HEK293 (cell line): ENCODE data around the gene MATN3.

ENCODE experiments used
- CTCF ChIA-PET: fragments of 350-600 bp; formaldehyde crosslinking; extraction: SDS; loops from one replicate; lab custom pipeline; 2021; ENCODE audit warnings: antibody characterized with exemption; lab: Yijun Ruan, JAX
- POLR2A ChIA-PET: fragments of 300-600 bp; formaldehyde crosslinking; extraction: SDS; loops from one replicate; lab custom pipeline; 2020; ENCODE audit warnings: antibody characterized with exemption, inconsistent platforms; lab: Yijun Ruan, JAX
- H3K27ac ChIP-seq: fragments of 200-500 bp; sonication (Bioruptor generic); 2 replicates; pipeline ENCODE4 v1.5.1; 2014; ENCODE audit warnings: low read depth, low read length, control low read depth, inconsistent platforms; ENCODE audit errors: extremely low read depth
- H3K36me3 ChIP-seq, 2 experiments: fragments of 200-500 bp in 1 of 2; sonication (Bioruptor generic) in 1 of 2; 1 replicate in 1 of 2; 2 replicates in 1 of 2; pipeline ENCODE4 v1.5.1; 2014 to 2017; ENCODE audit warnings: inconsistent platforms in 2 of 2, low read length in 2 of 2; ENCODE audit not compliant: control insufficient read depth in 2 of 2, insufficient read depth in 1 of 2
- H3K4me1 ChIP-seq: fragments of 200-500 bp; sonication (Bioruptor generic); 2 replicates; pipeline ENCODE4 v1.5.1; 2014; ENCODE audit warnings: mild to moderate bottlenecking, low read length, inconsistent platforms; ENCODE audit not compliant: control insufficient read depth, insufficient read depth
- H3K4me3 ChIP-seq: 2 replicates; pipeline ENCODE4 v1.5.1; 2011; ENCODE audit warnings: low read depth, mild to moderate bottlenecking, control low read depth, low read length, moderate library complexity
- H3K9me3 ChIP-seq: fragments of 200-500 bp; sonication (Bioruptor generic); 2 replicates; pipeline ENCODE4 v1.5.1; 2014; ENCODE audit warnings: low read depth, low read length, inconsistent platforms; ENCODE audit not compliant: control insufficient read depth, insufficient read depth
- HOXC10 ChIP-seq: sonication (generic); formaldehyde crosslinking; IDR thresholded peaks from 2 replicates; pipeline ENCODE4 v1.8.1; 2023; ENCODE audit warnings: mild to moderate bottlenecking, missing genetic modification reagents
- SCRT2 ChIP-seq: fragments of 450-650 bp; formaldehyde crosslinking; IDR thresholded peaks from 2 replicates; pipeline ENCODE4 v1.5.1; 2016; ENCODE audit warnings: missing biosample characterization, missing genetic modification characterization
- SETDB1 ChIP-seq: IDR thresholded peaks from one replicate; pipeline ENCODE4 v1.6.1; 2017; ENCODE audit warnings: mild to moderate bottlenecking, low read length, moderate library complexity, mixed read lengths; ENCODE audit not compliant: insufficient read length
- WT1 ChIP-seq: fragments of 450-650 bp; formaldehyde crosslinking; IDR thresholded peaks from 2 replicates; pipeline ENCODE4 v1.5.1; 2016; ENCODE audit warnings: missing biosample characterization, missing genetic modification characterization
- ZEB2 ChIP-seq: fragments of 450-650 bp; formaldehyde crosslinking; IDR thresholded peaks from 2 replicates; pipeline ENCODE4 v1.5.1; 2016; ENCODE audit warnings: missing biosample characterization, missing genetic modification characterization
- ZFP3 ChIP-seq: fragments of 450-650 bp; formaldehyde crosslinking; IDR thresholded peaks from 2 replicates; pipeline ENCODE4 v1.5.1; 2016; ENCODE audit warnings: low read depth, missing biosample characterization, missing genetic modification characterization
- ZFP37 ChIP-seq: fragments of 450-650 bp; formaldehyde crosslinking; IDR thresholded peaks from 2 replicates; pipeline ENCODE4 v1.5.1; 2016; ENCODE audit warnings: missing biosample characterization, missing genetic modification characterization
- ZFP41 ChIP-seq: fragments of 450-650 bp; formaldehyde crosslinking; IDR thresholded peaks from 2 replicates; pipeline ENCODE4 v1.5.1; 2016; ENCODE audit warnings: missing biosample characterization, missing genetic modification characterization, borderline replicate concordance
- ZIC2 ChIP-seq: fragments of 450-650 bp; formaldehyde crosslinking; IDR thresholded peaks from 2 replicates; pipeline ENCODE4 v1.5.1; 2016; ENCODE audit warnings: missing biosample characterization, missing genetic modification characterization
- ZNF223 ChIP-seq: fragments of 450-650 bp; formaldehyde crosslinking; IDR thresholded peaks from 2 replicates; pipeline ENCODE4 v1.5.1; 2016; ENCODE audit warnings: missing biosample characterization, missing genetic modification characterization
- ZNF248 ChIP-seq: fragments of 450-650 bp; formaldehyde crosslinking; IDR thresholded peaks from 2 replicates; pipeline ENCODE4 v1.5.1; 2017; ENCODE audit warnings: missing biosample characterization, missing genetic modification characterization
- ZNF48 ChIP-seq: fragments of 450-650 bp; formaldehyde crosslinking; IDR thresholded peaks from 2 replicates; pipeline ENCODE4 v1.5.1; 2016; ENCODE audit warnings: missing biosample characterization, missing genetic modification characterization
- ZNF501 ChIP-seq: fragments of 450-650 bp; formaldehyde crosslinking; IDR thresholded peaks from 2 replicates; pipeline ENCODE4 v1.5.1; 2016; ENCODE audit warnings: missing biosample characterization, missing genetic modification characterization
- ZNF571 ChIP-seq: fragments of 450-650 bp; formaldehyde crosslinking; IDR thresholded peaks from 2 replicates; pipeline ENCODE4 v1.5.0; 2017; ENCODE audit warnings: missing biosample characterization, missing genetic modification characterization
- ZNF747 ChIP-seq: fragments of 450-650 bp; formaldehyde crosslinking; IDR thresholded peaks from 2 replicates; pipeline ENCODE4 v1.5.1; 2016; ENCODE audit warnings: missing biosample characterization, missing genetic modification characterization
- ZSCAN23 ChIP-seq: fragments of 450-650 bp; formaldehyde crosslinking; IDR thresholded peaks from 2 replicates; pipeline ENCODE4 v1.5.1; 2016; ENCODE audit warnings: missing biosample characterization, missing genetic modification characterization
- TF ChIP-seq, protein P1 (sequence below): fragments of 450-650 bp; formaldehyde crosslinking; IDR thresholded peaks from 2 replicates; pipeline ENCODE4 v1.5.1; 2016; ENCODE audit warnings: missing biosample characterization, missing genetic modification characterization
- TF ChIP-seq, protein P2 (sequence below): fragments of 450-650 bp; formaldehyde crosslinking; IDR thresholded peaks from 2 replicates; pipeline ENCODE4 v1.5.1; 2017; ENCODE audit warnings: missing biosample characterization, missing genetic modification characterization
- TF ChIP-seq, protein P3 (sequence below): fragments of 450-650 bp; formaldehyde crosslinking; IDR thresholded peaks from 2 replicates; pipeline ENCODE4; 2016; ENCODE audit warnings: missing biosample characterization, missing genetic modification characterization

Gene MATN3

DNA sequence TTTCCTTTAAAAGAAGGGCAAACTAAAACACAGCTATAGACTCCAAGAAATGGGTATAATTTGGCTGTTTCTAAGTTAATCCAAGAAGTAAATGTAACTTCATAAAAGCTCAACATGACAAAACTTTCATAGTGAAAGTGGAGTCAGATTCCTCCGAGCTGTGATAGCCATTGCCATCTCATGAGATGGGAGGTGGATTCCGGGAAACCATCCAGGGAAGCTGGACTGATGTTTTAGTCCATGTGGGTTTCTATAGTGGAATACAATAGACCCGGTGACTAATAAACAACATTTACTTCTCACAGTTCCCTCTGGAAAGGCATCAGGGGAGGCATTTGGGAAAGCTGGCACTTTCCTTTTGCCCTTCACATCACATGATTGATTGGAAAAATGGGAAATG lies 49.0 kb upstream of the MATN3 start (continued):
- TF ChIP-seq, protein P1, sequence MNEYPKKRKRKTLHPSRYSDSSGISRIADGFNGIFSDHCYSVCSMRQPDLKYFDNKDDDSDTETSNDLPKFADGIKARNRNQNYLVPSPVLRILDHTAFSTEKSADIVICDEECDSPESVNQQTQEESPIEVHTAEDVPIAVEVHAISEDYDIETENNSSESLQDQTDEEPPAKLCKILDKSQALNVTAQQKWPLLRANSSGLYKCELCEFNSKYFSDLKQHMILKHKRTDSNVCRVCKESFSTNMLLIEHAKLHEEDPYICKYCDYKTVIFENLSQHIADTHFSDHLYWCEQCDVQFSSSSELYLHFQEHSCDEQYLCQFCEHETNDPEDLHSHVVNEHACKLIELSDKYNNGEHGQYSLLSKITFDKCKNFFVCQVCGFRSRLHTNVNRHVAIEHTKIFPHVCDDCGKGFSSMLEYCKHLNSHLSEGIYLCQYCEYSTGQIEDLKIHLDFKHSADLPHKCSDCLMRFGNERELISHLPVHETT (tag by site-specific recombination) = no peak
- TF ChIP-seq ZNF248 (tag by site-specific recombination) (no peak), ZNF571 (tag by site-specific recombination) (no peak), ZFP3 (tag by site-specific recombination) (no peak), ZIC2 (tag by site-specific recombination) (no peak), ZEB2 (tag by site-specific recombination) (no peak), ZFP41 (tag by site-specific recombination) (no peak), HOXC10 (CRISPR knock-in tag) (no peak), WT1 (tag by site-specific recombination) (no peak), ZNF747 (tag by site-specific recombination) (no peak), SETDB1 (no peak), ZFP37 (tag by site-specific recombination) (no peak), ZNF48 (tag by site-specific recombination) (no peak), ZNF501 (tag by site-specific recombination) (no peak), SCRT2 (no peak)
- TF ChIP-seq, protein P2, sequence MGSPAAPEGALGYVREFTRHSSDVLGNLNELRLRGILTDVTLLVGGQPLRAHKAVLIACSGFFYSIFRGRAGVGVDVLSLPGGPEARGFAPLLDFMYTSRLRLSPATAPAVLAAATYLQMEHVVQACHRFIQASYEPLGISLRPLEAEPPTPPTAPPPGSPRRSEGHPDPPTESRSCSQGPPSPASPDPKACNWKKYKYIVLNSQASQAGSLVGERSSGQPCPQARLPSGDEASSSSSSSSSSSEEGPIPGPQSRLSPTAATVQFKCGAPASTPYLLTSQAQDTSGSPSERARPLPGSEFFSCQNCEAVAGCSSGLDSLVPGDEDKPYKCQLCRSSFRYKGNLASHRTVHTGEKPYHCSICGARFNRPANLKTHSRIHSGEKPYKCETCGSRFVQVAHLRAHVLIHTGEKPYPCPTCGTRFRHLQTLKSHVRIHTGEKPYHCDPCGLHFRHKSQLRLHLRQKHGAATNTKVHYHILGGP (tag by site-specific recombination) = no peak

DNA sequence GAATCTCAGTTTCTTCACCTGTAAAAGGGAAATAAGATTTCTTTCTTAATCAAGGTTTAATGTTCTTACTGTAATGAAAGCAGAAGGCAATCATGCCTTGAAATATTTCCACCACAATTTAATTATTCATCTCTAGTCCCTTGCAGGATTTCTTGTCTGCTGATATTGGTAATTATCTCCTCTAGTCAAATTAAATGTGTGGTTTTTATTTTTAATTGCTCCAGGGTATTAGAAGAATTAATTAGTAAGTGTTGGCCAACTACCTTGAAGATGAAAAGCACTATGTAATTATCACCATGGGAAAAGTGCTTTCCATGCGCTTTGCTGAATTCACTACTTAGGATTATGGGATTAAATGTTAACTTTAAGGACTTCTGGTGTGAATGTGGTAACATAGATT lies 47.6 kb upstream of the MATN3 start:
- ChIA-PET POLR2A (no interaction called here), CTCF (interaction anchor here (0.6 kb wide), 1 partner anchor 20 kb away, joined by 3 read pairs; no protein-coding TSS in a partner anchor)
- Histone ChIP-seq H3K4me3 (no peak overlapping the region), H3K36me3 (no peaks in the 10 kb centered on the region), H3K9me3 (no peaks in the 10 kb centered on the region), H3K4me1 (no peaks in the 10 kb centered on the region), H3K27ac (no peak overlapping the region)
- TF ChIP-seq, protein P3, sequence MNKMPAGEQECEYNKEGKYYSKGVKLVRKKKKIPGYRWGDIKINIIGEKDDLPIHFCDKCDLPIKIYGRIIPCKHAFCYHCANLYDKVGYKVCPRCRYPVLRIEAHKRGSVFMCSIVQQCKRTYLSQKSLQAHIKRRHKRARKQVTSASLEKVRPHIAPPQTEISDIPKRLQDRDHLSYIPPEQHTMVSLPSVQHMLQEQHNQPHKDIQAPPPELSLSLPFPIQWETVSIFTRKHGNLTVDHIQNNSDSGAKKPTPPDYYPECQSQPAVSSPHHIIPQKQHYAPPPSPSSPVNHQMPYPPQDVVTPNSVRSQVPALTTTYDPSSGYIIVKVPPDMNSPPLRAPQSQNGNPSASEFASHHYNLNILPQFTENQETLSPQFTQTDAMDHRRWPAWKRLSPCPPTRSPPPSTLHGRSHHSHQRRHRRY (tag by site-specific recombination) = no peak
- TF ChIP-seq ZNF223 = no peak

DNA sequence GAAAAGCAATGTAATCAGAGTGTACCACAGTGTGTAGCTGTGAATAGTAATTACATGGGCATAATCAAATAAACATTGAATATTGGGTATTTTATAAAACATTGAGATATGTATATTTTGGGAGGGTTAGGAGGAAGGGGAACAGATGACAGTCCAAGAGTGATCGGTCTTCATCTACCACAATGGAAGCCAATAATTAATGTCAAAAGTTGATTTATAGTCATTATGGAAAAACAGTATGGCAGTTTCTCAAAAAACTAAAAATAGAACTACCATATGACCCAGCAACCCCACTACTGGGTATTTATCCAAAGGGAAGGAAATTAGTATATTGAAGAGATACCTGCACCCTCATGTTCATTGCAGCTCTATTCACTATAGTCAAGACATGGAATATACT lies 44.8 kb upstream of the MATN3 start:
- no peaks in the 10 kb centered on the region for H3K36me3 ChIP-seq
- ChIA-PET POLR2A (no interaction called here), CTCF (interaction anchor here (1.0 kb wide), 1 partner anchor 42 kb away, joined by 4 read pairs; no protein-coding TSS in a partner anchor)
- no peaks in the 10 kb centered on the region for H3K9me3 ChIP-seq
- H3K4me3 ChIP-seq = no peak overlapping the region
- no peak for TF ChIP-seq ZSCAN23 (tag by site-specific recombination)
- TF ChIP-seq, all 188 proteins: peak for 0
- H3K27ac ChIP-seq = no peak overlapping the region
- H3K4me1 ChIP-seq = no peaks in the 10 kb centered on the region; the same call in 1 of the 2 replicates
